Smooth muscle cell of the umbilical artery (primary cell): ENCODE data around the gene OR5AP2. TPM values are rescaled to one million over a fixed set of nuclear protein-coding genes. Genes with fewer than 3 reads are reported as not detected.

ENCODE experiments used
- total RNA-seq: library from RNA; depleted of rRNA; stranded (reverse); fragments of >200 nt; gene quantifications from 2 replicates; pipeline ENCODE4 v1.2.3, GENCODE V29; 2014

Gene OR5AP2
- total RNA-seq: not detected in 2 replicates

DNA sequence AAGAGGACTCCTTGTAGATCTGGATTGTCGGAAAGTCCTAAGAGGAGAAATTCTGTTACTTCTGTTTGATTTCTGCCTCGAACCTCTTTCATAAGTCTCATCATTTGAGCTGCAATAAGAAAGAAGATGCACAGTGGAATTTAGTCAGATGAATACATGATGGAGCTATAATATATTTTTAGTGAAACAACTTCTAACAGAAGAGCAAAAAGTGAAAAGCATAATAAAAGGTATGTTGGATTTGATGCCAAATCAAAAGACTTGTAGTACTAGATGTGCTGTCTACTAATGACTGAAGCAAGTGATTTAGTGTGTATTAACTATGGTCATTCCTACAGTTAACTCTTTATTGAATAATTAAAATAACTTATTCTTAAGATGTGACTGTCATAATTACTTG is at the start of gene OR5AP2:
OR5AP2 (minus strand) TSS at position 101 of the 400 bp plus-strand sequence; CDS start at position 101, 0 bp downstream.

DNA sequence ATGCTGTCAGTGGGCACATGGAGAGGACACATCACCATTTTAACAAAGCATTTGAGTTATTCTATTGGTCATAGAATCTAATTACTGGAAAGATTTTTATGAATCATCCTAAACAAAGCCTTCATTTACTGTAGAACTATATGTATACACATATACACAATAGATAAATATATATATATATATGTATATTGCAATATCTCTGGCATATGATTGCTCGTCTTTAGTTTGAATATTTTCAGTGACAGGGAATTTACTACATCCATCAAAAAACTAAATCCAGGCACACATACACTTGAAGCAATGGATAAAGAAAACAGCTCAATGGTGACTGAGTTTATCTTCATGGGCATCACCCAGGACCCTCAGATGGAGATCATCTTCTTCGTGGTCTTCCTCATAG is 21.1 kb upstream of the OR5AP2 start, which contains the start of gene OR5AR1:
OR5AR1 (plus strand) TSS at position 301 of the 400 bp plus-strand sequence; CDS start at position 301, 0 bp downstream.

Other genes with a start within 250 kb of the OR5AP2 start
- gene OR5AL1, start 229.7 kb downstream of the OR5AP2 start, total RNA-seq: not detected in 2 replicates
- not detected in 2 replicates for gene OR5M3, start 169.1 kb downstream of the OR5AP2 start, total RNA-seq
- gene OR5M8, start 151.1 kb downstream of the OR5AP2 start, total RNA-seq: not detected in 2 replicates
- gene OR5M11, start 99.2 kb downstream of the OR5AP2 start, total RNA-seq: not detected in 2 replicates
- not detected in 2 replicates for gene OR5M10, start 64.7 kb downstream of the OR5AP2 start, total RNA-seq
- gene OR5M1, start 27.6 kb downstream of the OR5AP2 start, total RNA-seq: not detected in 2 replicates
- not detected in 2 replicates for gene OR5AR1, start 21.2 kb upstream of the OR5AP2 start, total RNA-seq
- gene OR9G1, start 56.7 kb upstream of the OR5AP2 start, total RNA-seq: not detected in 2 replicates
- gene OR9G4, start 106.3 kb upstream of the OR5AP2 start, total RNA-seq: not detected in 2 replicates